ENCODE measurements around the gene EVL.

- no peak for TF ChIP-seq CTCF (IDR thresholded peaks at IDR 0.05)
- no peak for TF ChIP-seq POLR2A (IDR thresholded peaks at IDR 0.05)
Measured at GRCh38 chr14:100124551-100125088, 59.4 kb downstream of the EVL start.
